Measurements from ENCODE around the gene FBXL15.

DNA sequence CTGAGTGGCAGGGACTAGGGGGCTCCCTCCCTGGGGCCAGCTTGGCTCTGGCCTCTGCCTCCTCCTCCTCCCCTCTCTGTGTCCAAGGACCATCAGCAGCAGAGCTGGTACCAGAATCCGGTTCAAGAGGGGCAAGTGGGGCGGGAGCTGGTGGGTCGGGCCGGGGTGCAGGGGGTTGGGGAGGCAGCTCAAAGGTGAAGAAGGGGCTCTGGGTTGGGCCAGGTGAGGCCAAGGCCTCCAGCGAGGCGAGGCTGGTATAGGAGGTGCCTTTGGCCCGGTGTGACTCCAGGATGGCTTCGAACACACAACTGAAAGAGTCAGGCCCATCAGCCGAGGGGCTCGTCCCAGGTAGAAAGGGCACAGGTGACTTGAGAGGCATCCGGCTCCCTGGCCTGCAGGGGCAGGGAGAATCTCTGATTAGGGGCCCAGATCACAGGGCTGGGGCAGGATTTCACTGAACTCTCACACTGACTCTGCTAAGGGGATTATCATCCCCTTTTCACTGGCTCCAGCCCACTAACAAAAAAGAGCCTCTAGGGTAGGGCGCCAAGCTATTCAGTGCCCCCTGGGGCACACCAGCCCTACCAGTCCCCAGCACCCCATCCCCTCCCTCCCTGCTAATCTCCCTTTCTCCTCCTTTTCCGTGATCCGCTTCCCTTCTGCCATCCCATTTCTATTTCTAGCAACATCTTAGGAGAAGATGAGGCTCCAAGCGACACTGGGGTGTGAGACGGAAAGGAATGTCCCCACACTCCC, 6.7 kb upstream of the FBXL15 start:
- TF ChIP-seq ARNT (IDR thresholded peaks at IDR 0.05) (no peak), BHLHE40 (IDR thresholded peaks at IDR 0.05; ENCODE audit: borderline replicate concordance) (no peak), FOXK2 (IDR thresholded peaks at IDR 0.05) (no peak), SP1 (IDR thresholded peaks at IDR 0.05) (no peak), FOXM1 (IDR thresholded peaks at IDR 0.05; ENCODE audit: borderline replicate concordance) (no peak), ZNF384 (IDR thresholded peaks at IDR 0.05) (no peak)
